G401.6 (cell line): Measurements from ENCODE around the gene PREB.
"Not testable (repeated sequence)": the region's sequence is repeated elsewhere in the genome, so short reads cannot be mapped to it uniquely, and the experiment has no call there.

Experiments
- FAIRE-seq: peaks from 2 replicates; lab custom pipeline; 2012; peaks lifted over from hg19 to GRCh38; lab: Jason Lieb, UNC

The PREB gene, protein sequence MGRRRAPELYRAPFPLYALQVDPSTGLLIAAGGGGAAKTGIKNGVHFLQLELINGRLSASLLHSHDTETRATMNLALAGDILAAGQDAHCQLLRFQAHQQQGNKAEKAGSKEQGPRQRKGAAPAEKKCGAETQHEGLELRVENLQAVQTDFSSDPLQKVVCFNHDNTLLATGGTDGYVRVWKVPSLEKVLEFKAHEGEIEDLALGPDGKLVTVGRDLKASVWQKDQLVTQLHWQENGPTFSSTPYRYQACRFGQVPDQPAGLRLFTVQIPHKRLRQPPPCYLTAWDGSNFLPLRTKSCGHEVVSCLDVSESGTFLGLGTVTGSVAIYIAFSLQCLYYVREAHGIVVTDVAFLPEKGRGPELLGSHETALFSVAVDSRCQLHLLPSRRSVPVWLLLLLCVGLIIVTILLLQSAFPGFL

GRCh38 chr2:27133905-27134780 is at the start of gene PREB:
PREB (minus strand) TSS chr2:27134636; CDS start chr2:27134421, 215 bp downstream.
- no peak for FAIRE-seq

DNA sequence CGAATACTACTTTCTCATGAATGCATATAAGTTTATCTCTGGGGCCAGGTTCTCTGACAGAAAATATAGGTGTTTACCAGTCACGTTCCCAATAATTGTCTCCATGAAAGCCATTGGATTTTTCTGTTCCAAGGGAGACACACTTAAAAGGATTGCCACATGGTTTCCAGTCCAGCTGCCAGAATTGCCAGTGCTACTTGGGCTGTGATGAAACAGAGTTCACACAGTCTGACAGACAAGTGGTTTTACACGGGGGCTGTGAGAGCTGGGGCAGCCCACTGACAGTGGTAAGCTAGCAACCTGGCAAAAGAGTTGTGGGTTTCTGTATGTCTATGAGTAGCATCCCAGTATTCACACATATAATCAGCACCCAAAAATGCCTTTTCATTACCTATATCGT is 49.7 kb upstream of the PREB start:
- no peak for FAIRE-seq

DNA sequence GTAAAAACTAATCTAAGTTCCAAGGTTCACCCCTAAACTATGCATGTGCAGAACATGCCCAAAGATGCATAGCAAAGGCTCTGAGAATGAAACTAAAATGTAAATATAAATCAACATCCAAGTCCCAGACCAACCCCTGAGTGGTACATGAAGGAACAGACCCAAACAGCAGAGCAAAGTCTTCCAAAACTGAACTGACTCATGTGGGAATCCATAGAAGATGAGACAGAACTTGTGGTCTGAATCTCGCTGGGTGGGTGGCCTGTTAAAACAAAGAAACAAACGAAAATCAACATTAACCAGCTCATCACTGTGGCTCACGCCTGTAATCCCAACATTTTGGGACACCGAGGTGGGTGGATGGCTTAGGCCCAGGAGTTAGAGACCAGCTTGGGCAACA is 47.9 kb upstream of the PREB start:
- FAIRE-seq, result no peak

DNA sequence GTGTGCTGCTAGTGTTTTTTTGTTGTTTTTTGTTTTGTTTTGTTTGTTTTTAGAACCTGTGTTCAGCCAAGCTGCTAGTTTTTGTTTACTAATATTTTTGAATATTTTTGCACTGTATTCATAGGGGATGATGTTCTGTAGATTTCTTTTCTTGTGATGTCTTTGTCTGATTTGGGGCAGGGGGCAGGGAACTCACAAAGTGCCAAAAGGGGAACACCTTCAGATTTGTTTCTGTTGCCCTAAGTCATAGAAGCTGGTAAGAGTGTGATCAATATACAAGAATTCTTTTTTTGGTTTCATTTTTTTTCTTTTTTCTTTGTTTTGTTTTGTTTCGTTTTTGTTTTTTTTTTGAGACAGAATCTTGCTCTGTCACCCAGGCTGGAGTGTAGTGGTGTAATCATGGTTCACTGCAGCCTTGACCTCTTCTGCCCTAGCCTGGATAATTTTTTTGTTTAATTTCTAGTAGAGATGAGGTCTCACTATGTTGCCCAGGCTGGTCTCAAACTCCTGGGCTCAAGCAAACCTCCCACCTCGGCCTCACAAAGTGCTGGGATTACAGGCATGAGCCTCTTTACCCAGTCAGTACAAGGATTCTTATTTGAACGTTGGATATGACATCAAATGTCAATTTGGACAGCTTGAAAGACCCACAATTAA is 45.0 kb upstream of the PREB start:
- no peak for FAIRE-seq

DNA sequence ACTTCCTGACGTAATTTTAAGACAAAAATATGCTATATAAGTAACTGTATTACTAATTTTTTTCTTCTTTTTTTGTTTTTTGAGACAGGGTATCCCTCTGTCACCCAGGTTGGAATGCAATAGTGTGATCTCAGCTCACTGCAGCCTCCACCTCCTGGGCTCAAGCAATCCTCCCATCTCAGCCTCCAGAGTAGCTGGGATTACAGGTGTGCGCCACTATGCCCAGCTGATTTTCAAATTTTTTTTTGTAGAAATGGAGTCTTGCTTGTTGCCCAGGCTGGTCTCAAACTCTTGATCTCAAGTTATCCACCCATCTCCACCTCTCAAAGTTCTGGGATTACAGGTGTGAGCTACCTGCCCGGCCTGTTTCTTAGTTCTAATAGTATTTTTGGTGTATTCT is 44.0 kb upstream of the PREB start:
- FAIRE-seq, result no peak

DNA sequence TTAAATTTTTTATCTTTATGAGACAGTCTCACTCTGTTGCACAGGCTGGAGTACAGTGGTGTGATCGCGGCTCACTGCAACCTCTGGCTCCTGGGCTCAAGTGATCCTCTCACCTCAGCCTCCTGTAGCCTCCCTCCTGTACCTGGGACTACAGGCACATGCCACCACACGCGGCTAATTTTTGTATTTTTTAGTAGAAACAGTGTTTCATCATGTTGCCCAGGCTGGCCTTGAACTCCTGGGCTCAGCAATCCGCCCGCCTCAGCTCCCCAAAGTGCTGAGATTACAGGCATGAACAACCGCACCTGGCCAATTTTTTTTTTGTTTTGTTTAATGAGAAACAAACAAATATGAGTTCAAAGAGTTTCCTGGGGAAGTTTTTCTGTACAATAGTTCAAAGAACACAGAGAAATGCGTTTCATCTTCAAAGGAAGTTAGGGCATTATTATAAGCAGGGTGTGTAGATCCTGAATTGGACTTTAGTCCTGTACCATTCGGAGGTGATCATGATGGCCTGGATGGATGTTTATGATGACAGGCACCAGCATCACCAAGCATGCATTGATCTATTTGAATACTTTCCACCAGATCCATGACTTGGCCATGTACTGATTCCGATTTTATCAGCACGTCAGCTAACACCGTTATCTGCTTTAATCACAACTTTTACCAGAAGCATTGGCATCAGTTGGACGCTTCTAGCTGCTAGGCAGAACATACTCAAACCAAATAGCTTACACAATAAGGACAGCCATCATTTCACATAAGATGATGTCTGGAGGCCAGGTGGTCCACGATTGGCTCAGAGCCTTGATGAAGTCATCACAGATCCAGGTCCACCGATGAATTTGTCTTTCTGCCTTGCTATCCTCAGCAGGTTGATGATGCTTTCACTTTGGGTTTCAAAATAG is 43.3 kb upstream of the PREB start:
- FAIRE-seq, result no peak

DNA sequence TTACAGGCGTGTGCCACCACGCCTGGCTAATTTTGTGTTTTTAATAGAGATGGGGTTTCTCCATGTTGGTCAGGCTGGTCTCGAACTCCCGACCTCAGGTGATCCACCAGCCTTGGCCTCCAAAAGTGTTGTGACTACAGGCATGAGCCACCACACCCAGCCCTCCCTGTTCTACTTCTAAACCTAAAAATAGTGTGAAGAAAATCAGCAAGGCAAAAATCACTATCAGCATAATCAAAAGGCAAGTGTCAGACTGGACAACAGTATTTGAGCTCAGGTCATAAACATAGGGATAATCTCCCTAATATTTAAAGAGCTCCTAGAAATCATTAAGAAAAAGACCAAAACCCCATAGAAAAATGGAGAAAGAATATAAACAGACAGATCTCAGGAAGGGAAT is 41.3 kb upstream of the PREB start:
- FAIRE-seq, result not testable (repeated sequence)

GRCh38 chr2:27175330-27175729 is 40.9 kb upstream of the PREB start:
- no peak for FAIRE-seq

DNA sequence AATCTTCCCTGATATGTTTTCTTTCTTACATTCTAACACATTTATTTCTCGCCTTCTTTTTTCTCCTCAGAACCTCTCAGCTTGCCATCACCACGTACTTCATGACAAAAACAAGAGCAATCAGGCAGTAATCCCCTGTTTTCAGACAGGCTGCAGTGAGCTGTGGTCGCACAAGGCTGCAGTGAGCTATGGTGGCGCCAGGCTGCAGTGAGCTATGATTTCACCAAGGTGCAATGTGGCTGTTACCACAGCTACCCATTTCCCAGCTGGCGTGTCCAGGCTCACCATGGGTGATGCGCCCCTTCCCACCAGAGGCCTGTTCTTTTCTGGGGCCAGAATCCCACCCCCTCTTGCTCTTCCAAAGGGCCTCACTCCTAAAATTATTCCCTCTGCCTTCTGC is 40.2 kb upstream of the PREB start:
- no peak for FAIRE-seq

- FAIRE-seq, result no peak
These were observed 37.0 kb upstream of the PREB start for GRCh38 chr2:27171351-27171848.

GRCh38 chr2:27170581-27171337 is 36.3 kb upstream of the PREB start:
- no peak for FAIRE-seq

DNA sequence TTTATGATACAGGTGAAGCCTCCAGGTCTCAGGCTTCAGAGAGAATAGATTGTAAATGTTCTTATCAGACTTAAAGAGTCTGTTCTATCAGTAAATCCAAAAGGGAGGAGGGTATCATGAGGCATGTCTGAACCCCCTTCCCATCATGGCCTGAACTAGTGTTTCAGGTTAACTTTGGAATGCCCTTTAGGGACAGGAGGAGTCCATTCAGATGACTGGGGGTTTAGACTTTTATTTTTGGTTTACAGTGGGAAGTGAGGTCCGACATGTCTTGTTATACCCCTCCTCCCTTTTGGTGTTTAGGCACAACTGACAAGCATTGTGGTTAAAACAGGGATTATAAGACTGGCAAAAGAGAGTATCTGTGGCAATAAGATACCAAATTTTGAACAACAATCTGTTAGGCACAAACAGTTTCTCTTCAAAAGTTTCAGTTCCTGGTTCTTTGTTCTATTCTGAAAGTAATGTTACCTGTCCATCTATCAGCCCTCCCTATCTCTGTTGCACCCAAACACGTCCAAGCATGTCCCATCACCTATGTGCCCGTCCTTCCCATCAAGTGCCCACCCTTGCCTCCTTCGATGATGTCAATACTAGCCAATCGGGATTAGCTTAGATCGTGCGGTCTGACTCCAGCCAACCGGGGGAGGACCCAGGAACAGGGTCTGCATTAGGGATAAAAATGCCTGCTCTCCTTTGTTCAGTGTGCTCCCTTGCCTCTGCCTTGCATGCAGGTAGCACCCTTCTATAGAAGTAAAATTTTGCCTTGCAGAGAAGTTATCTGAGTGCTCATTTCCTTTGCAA is 30.7 kb upstream of the PREB start:
- no peak for FAIRE-seq

GRCh38 chr2:27162151-27163121 is 28.0 kb upstream of the PREB start:
- FAIRE-seq, result no peak

DNA sequence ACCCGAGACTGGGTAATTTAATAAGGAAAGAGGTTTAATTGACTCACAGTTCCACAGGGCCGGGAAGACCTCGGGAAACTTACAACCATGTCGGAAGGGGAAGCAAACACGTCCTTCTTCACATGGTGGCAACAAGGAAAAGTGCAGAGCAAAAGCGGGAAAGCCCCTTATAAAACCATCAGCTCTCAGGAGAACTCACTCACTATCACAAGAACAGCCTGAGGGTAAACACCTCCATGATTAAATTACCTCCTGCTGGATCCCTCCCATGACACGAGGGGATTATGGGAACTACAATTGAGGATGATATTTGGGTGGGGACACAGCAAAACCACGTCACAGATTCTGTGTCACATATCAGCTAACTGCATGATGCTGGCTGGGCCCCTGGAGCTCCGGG is 25.8 kb upstream of the PREB start:
- no peak for FAIRE-seq

DNA sequence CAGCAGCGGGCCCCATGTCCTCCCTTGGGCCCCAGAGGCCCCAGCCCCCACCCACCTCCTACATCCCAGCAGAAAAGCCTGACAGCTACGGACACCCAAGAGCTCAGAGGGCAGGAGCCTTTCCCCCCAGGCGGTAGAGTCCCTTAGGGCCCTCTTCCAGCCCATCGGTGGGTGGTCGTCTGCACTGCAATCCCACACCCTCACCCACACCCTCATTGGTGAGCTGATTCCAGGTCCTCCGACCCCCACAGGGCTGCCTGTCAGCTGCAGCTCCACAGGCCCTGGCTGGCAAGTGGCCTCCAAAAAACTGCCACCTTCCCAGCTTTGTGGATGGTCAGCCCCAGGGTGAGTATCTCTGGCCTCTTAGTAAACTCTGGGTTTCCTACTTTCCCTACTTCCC is 24.8 kb upstream of the PREB start:
- no peak for FAIRE-seq

GRCh38 chr2:27158468-27158867 is 24.0 kb upstream of the PREB start:
- no peak for FAIRE-seq

GRCh38 chr2:27155069-27155520 is 20.7 kb upstream of the PREB start:
- no peak for FAIRE-seq

GRCh38 chr2:27154488-27154887 is 20.1 kb upstream of the PREB start:
- FAIRE-seq, result no peak
